Osteoblast (primary cell): ENCODE measurements around the gene DPH1. TPM values are rescaled to one million over a fixed set of nuclear protein-coding genes. Genes with fewer than 3 reads are reported as not detected.

Source experiments
- DNase-seq: peaks from one replicate; pipeline ENCODE4 v3.0.0; 2011; ENCODE audit warnings: low spot score, mixed read lengths; ENCODE audit not compliant: insufficient read length; ENCODE audit errors: missing footprints
- H2AFZ ChIP-seq: 2 replicates; pipeline ENCODE4 v1.6.0; 2011; ENCODE audit warnings: mild to moderate bottlenecking, low read length
- H3K27ac ChIP-seq: 2 replicates; pipeline ENCODE4 v1.5.1; 2011; ENCODE audit warnings: mild to moderate bottlenecking, low read depth, low read length, moderate library complexity
- H3K27me3 ChIP-seq: 2 replicates; pipeline ENCODE4 v1.6.0; 2012; ENCODE audit warnings: mild to moderate bottlenecking, control low read depth, inconsistent platforms, low read length, moderate library complexity; ENCODE audit not compliant: insufficient read depth
- H3K36me3 ChIP-seq: 2 replicates; pipeline ENCODE4 v1.5.1; 2011; ENCODE audit warnings: mild to moderate bottlenecking, low read length, control low read depth, moderate library complexity; ENCODE audit not compliant: insufficient read depth
- H3K4me1 ChIP-seq: 2 replicates; pipeline ENCODE4 v1.5.1; 2011; ENCODE audit warnings: mild to moderate bottlenecking, low read length, control low read depth, moderate library complexity; ENCODE audit not compliant: insufficient read depth
- H3K4me2 ChIP-seq: 2 replicates; pipeline ENCODE4 v1.6.0; 2011; ENCODE audit warnings: mild to moderate bottlenecking, low read length; ENCODE audit not compliant: insufficient read depth
- H3K4me3 ChIP-seq: fragments of 200-600 bp; sonication (generic); 3 replicates; pipeline ENCODE4 v1.5.1; 2012; ENCODE audit warnings: mild to moderate bottlenecking, low read length, inconsistent platforms; ENCODE audit not compliant: insufficient read depth
- H3K79me2 ChIP-seq: 2 replicates; pipeline ENCODE4 v1.6.0; 2012; ENCODE audit warnings: mild to moderate bottlenecking, low read length, control low read depth, inconsistent platforms; ENCODE audit not compliant: insufficient read depth
- H3K9me3 ChIP-seq: 2 replicates; pipeline ENCODE4 v1.5.1; 2011; ENCODE audit warnings: low read depth, low read length, control low read depth
- H4K20me1 ChIP-seq: 2 replicates; pipeline ENCODE4 v1.6.0; 2012; ENCODE audit warnings: mild to moderate bottlenecking, low read length, control low read depth; ENCODE audit not compliant: insufficient read depth
- total RNA-seq: library from RNA; depleted of rRNA; stranded (reverse); fragments of >200 nt; gene quantifications from 2 replicates; pipeline ENCODE4 v1.2.3, GENCODE V29; 2012
- TF ChIP-seq, protein P1 (sequence below): IDR thresholded peaks from 2 replicates; pipeline ENCODE4 v1.5.1; 2011; ENCODE audit warnings: mild to moderate bottlenecking, low read depth, low read length, moderate library complexity; ENCODE audit errors: extremely low read depth

The DPH1 gene
- total RNA-seq, 1 donor, result 63.7 TPM

DNA sequence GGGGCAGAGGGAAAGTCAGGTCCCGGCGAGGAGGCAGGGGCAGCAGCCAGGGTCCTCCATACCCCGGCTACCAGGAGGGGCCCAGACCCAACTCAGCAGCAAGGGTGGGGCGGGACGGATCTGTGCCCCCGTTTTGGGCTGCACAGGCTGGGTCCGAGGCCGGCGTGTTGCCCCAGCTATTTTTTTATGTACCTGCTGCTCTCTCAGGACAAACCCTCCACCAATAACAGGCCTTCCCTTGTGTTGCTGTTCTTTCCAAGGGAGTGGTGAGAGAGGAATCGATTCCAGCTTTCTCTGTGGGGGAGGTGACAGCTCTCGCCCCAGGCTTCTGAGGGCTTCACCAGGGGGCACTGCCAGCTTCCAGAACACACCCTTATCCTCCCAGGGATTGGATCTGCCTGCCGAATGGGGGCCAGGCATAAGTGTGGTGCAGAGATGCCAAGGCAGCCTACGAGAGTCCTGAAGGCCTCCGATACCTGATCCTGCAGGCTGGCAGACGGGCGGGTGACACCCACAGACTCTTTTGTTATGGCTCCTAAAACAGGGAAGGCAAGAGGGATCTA is 27.1 kb upstream of the DPH1 start:
- no peaks in the 10 kb centered on the region for H3K27me3 ChIP-seq
- H2AFZ ChIP-seq, result no peak overlapping the region
- H3K4me3 ChIP-seq, result no peak overlapping the region
- no peaks in the 10 kb centered on the region for H3K36me3 ChIP-seq
- H3K27ac ChIP-seq, result no peak overlapping the region
- peaks cover 5% of the 10 kb centered on the region for H3K4me1 ChIP-seq
- H3K79me2 ChIP-seq, result no peaks in the 10 kb centered on the region
- no peaks in the 10 kb centered on the region for H4K20me1 ChIP-seq
- no peaks in the 10 kb centered on the region for H3K9me3 ChIP-seq
- no peak for DNase-seq
- TF ChIP-seq, protein P1, sequence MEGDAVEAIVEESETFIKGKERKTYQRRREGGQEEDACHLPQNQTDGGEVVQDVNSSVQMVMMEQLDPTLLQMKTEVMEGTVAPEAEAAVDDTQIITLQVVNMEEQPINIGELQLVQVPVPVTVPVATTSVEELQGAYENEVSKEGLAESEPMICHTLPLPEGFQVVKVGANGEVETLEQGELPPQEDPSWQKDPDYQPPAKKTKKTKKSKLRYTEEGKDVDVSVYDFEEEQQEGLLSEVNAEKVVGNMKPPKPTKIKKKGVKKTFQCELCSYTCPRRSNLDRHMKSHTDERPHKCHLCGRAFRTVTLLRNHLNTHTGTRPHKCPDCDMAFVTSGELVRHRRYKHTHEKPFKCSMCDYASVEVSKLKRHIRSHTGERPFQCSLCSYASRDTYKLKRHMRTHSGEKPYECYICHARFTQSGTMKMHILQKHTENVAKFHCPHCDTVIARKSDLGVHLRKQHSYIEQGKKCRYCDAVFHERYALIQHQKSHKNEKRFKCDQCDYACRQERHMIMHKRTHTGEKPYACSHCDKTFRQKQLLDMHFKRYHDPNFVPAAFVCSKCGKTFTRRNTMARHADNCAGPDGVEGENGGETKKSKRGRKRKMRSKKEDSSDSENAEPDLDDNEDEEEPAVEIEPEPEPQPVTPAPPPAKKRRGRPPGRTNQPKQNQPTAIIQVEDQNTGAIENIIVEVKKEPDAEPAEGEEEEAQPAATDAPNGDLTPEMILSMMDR, result no peak
- no peak overlapping the region for H3K4me2 ChIP-seq

DNA sequence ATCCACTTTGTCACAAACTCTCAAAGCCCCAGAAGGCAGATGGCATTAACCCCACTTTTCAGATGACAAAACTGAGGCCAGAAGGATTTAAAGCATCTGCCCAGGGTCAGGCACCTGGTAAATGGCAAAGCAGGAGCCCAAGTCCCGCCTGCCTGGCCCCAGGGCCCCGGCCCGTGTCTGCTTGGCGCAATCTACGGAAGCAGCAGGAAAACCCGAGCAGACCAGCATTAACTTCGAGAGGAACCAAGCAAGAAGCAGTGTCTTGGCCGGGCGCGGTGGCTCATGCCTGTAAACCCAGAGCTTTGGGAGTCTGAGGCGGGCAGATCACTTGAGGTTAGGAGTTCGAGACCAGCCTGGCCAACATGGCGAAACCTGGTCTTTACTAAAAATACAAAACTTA is 26.4 kb upstream of the DPH1 start:
- Histone ChIP-seq H3K9me3 (no peaks in the 10 kb centered on the region), H3K36me3 (no peaks in the 10 kb centered on the region), H4K20me1 (no peaks in the 10 kb centered on the region), H3K27me3 (no peaks in the 10 kb centered on the region), H2AFZ (no peak overlapping the region), H3K4me1 (peaks cover 5% of the 10 kb centered on the region), H3K27ac (no peak overlapping the region), H3K79me2 (no peaks in the 10 kb centered on the region), H3K4me3 (no peak overlapping the region), H3K4me2 (no peak overlapping the region)
- TF ChIP-seq, protein P1, result no peak
- no peak for DNase-seq

DNA sequence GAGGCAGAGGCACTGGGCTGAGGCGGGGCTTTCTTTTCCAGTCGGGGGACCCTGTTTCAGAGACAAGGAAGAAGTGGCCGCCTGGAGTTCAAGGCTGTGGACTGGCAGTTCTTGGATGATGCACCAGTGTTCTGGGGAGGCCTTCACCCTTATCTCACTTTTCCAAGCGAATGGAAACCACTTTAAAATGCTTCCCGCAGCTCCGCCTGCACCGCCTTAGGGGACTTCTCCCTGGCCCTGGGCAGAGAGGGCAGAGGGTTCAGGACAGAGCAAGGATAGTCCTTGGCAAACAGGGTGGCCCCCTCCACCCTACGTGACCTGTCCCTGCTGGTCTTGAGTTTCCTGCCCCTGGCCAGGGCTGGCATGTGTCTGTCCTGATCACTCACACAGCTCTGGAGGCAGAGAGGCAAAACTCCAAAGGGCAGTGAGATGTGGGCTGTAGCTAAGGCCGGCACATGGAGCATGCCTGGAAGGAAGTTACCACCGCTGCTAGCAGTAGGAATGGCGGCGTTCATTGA is 25.5 kb upstream of the DPH1 start:
- Histone ChIP-seq H3K27ac (no peak overlapping the region), H3K4me3 (no peak overlapping the region), H3K27me3 (no peaks in the 10 kb centered on the region), H3K4me1 (peaks cover 2% of the 10 kb centered on the region), H3K79me2 (no peaks in the 10 kb centered on the region), H2AFZ (no peak overlapping the region), H3K9me3 (no peaks in the 10 kb centered on the region), H3K4me2 (no peak overlapping the region), H4K20me1 (no peaks in the 10 kb centered on the region), H3K36me3 (no peaks in the 10 kb centered on the region)
- no peak for DNase-seq
- TF ChIP-seq, protein P1, result no peak

DNA sequence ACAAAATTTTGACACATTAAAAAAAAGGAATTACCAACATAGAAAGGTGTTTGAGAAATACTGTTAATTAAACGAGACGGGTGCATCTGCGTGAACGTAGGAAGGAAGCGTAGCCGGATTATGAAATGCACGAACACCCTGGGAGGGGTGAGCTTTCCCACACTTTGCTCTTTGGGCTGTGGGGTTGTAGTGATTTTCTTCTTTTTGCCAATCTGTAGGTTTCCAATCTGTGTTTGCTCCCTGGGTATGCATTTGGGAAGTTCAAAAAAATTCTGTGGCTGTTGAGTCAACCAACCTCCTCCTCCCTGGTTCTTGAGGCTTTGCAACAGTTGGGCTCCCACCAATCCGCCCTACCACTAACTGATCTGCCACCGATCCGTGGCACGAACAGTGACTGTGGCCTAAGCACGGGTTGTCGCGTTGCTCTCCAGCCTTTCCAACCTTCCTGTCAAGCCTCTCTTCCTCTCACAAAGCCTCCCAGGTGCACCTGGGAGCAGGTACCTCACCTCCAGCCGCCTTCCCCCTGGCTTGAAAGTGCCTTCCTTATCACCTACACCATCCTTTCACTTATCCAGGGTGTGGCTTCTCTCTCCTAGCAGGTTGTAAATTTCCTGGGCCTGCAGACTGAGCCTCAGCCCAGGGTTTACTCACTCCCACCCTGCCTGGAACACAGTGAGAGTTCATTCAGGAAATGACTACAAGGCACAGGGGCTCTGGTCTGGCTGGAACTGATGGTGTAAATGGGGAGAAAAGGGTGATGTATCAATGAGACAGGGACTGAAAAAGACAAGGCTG is 21.4 kb upstream of the DPH1 start:
- H2AFZ ChIP-seq, result peak overlapping the region; percentile 35
- TF ChIP-seq, protein P1, result no peak
- H3K4me2 ChIP-seq, result no peak overlapping the region
- peaks cover 17% of the 10 kb centered on the region for H3K4me1 ChIP-seq
- H3K79me2 ChIP-seq, result no peaks in the 10 kb centered on the region
- no peaks in the 10 kb centered on the region for H3K36me3 ChIP-seq
- DNase-seq, result peak; percentile 65
- H4K20me1 ChIP-seq, result no peaks in the 10 kb centered on the region
- H3K27me3 ChIP-seq, result no peaks in the 10 kb centered on the region
- H3K27ac ChIP-seq, result no peak overlapping the region
- H3K4me3 ChIP-seq, result no peak overlapping the region
- H3K9me3 ChIP-seq, result no peaks in the 10 kb centered on the region
